GM06990 (cell line): ENCODE data around the gene TRMT44.

Experiments used
- DNase-seq: peaks from one replicate; pipeline ENCODE4 v3.0.0-alpha.2; 2011; ENCODE audit not compliant: insufficient read length; ENCODE audit errors: extremely low read depth
- H3K27me3 ChIP-seq: replicated peaks from 2 replicates; pipeline ENCODE4 v1.6.0; 2011; ENCODE audit warnings: low read length; ENCODE audit not compliant: control insufficient read depth, insufficient read depth
- H3K36me3 ChIP-seq: 2 replicates; pipeline ENCODE4 v1.5.1; 2011; ENCODE audit warnings: low read length; ENCODE audit not compliant: control insufficient read depth, insufficient read depth
- H3K4me3 ChIP-seq: replicated peaks from 2 replicates; pipeline ENCODE4 v1.5.1; 2011; ENCODE audit warnings: low read depth, mild to moderate bottlenecking, control low read depth, low read length
- CTCF ChIP-seq: IDR thresholded peaks from 2 replicates; pipeline ENCODE4 v1.5.1; 2011; ENCODE audit warnings: low read length, control low read depth, mild to moderate bottlenecking, inconsistent platforms; ENCODE audit not compliant: insufficient read depth, poor library complexity, severe bottlenecking

Gene TRMT44

GRCh38 chr4:8472158-8472688, 31.6 kb downstream of the TRMT44 start:
- Histone ChIP-seq H3K36me3 (peaks cover 20% of the 10 kb centered on the region), H3K4me3 (no peak overlapping the region), H3K27me3 (no peaks in the 10 kb centered on the region)
- no peak for DNase-seq
- no peak for TF ChIP-seq CTCF

- DNase-seq: no peak
- no peak for TF ChIP-seq CTCF
- Histone ChIP-seq H3K36me3 (peaks cover 20% of the 10 kb centered on the region), H3K27me3 (no peaks in the 10 kb centered on the region), H3K4me3 (no peak overlapping the region)
Observed at GRCh38 chr4:8472689-8473197, 32.2 kb downstream of the TRMT44 start.

GRCh38 chr4:8473198-8473919, 32.8 kb downstream of the TRMT44 start:
- Histone ChIP-seq H3K36me3 (peaks cover 18% of the 10 kb centered on the region), H3K4me3 (no peak overlapping the region), H3K27me3 (no peaks in the 10 kb centered on the region)
- no peak for DNase-seq
- no peak for TF ChIP-seq CTCF

- peaks cover 17% of the 10 kb centered on the region for H3K36me3 ChIP-seq
Observed at GRCh38 chr4:8473920-8474590, 33.5 kb downstream of the TRMT44 start.

GRCh38 chr4:8474856-8475255, 34.3 kb downstream of the TRMT44 start:
- TF ChIP-seq CTCF: no peak
- peaks cover 12% of the 10 kb centered on the region for H3K36me3 ChIP-seq
- no peak overlapping the region for H3K4me3 ChIP-seq
- no peak for DNase-seq
- no peaks in the 10 kb centered on the region for H3K27me3 ChIP-seq

More at GRCh38 chr4:8473920-8474590, 33.5 kb downstream of the TRMT44 start:
- Histone ChIP-seq H3K27me3 (no peaks in the 10 kb centered on the region), H3K4me3 (no peak overlapping the region)
- TF ChIP-seq CTCF: no peak
- DNase-seq: no peak
